Testis (tissue), 3 donors: ENCODE data around the gene BABAM2. TPM values are rescaled to one million over a fixed set of nuclear protein-coding genes. Genes with fewer than 3 reads are reported as not detected.

Experiments used
- DNase-seq: peaks from one replicate; pipeline ENCODE4 v3.0.0-alpha.2; 2019
- H3K27ac ChIP-seq, 2 donors: fragments of 200-600 bp; sonication (generic); one replicate each; pipeline ENCODE4 v1.5.1; 2019
- H3K27me3 ChIP-seq: fragments of 200-600 bp; sonication (generic); one replicate; pipeline ENCODE4 v1.5.1; 2019
- H3K36me3 ChIP-seq: fragments of 200-600 bp; sonication (generic); one replicate; pipeline ENCODE4 v1.5.1; 2017; ENCODE audit warnings: low read depth; ENCODE audit errors: missing control alignments
- H3K4me1 ChIP-seq: fragments of 200-600 bp; sonication (generic); one replicate; pipeline ENCODE4 v1.5.1; 2019
- H3K4me3 ChIP-seq, 2 donors: fragments of 200-600 bp; sonication (generic); one replicate each; pipeline ENCODE4 v1.5.1; 2017 to 2019
- H3K9me3 ChIP-seq: fragments of 200-600 bp; sonication (generic); one replicate; pipeline ENCODE4 v1.5.1; 2017
- POLR2A ChIP-seq: fragments of 450-650 bp; IDR thresholded peaks from one replicate; pipeline ENCODE4 v1.6.1; 2017; ENCODE audit warnings: antibody characterized with exemption, mild to moderate bottlenecking, moderate library complexity
- WGBS, 2 donors: methylation state at CpG; one replicate each; pipeline ENCODE4 v1.1.5; 2018; 5-methylcytosine and 5-hydroxymethylcytosine counted together
- intact Hi-C: fragments of 100-400 bp; cut with DNase I; formaldehyde crosslinking; loops from one replicate; pipeline ENCODE4 v1.15.1; 2023; ENCODE audit warnings: low total_unique reads
- polyA plus RNA-seq: library from polyadenylated mRNA; stranded (reverse); fragments of 350-450 nt; fragmentation: Illumina TruSeq; extraction: RNeasy Lipid Tissue Mini Kit (QIAGEN cat#74804); gene quantifications from one replicate; pipeline ENCODE4 v1.2.3, GENCODE V29; 2014; ENCODE audit warnings: low read depth, low replicate concordance; ENCODE audit not compliant: insufficient read depth
- total RNA-seq, 2 donors: library from RNA; depleted of rRNA; stranded (reverse); fragments of >200 nt; gene quantifications; one replicate each; pipeline ENCODE4 v1.2.3, GENCODE V29; 2016
- TF ChIP-seq, protein P1 (sequence below), 3 experiments: fragments of 450-650 bp in 2 of 3; fragments of 200-600 bp in 1 of 3; sonication (generic) in 1 of 3; IDR thresholded peaks; one replicate each; pipeline ENCODE4 v1.5.1; 2016 to 2019; ENCODE audit warnings: antibody characterized with exemption in 3 of 3, mild to moderate bottlenecking in 2 of 3, moderate library complexity in 1 of 3

Gene BABAM2
- total and polyA plus RNA-seq, 3 donors from 2014 or later: 49.2 to 70.6 (median 59.1) TPM

DNA sequence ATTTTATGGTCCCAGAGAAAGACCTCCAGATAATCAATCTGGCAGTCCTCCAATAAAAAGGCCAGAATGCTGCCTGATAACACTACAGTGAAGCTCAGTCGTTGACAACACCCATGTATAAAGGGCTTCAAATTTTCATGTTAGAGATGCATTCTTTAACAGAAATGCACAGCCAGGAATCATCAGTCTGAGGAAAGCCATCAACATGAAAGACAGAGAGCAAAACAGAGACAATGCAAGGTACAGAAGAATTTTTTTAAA, 13.8 kb downstream of the BABAM2 start:
- 52 to 77% methylated on average over 1 of the region's 1 CpG for WGBS, 2 donors
- H3K4me1 ChIP-seq: peaks cover 7% of the 10 kb centered on the region

DNA sequence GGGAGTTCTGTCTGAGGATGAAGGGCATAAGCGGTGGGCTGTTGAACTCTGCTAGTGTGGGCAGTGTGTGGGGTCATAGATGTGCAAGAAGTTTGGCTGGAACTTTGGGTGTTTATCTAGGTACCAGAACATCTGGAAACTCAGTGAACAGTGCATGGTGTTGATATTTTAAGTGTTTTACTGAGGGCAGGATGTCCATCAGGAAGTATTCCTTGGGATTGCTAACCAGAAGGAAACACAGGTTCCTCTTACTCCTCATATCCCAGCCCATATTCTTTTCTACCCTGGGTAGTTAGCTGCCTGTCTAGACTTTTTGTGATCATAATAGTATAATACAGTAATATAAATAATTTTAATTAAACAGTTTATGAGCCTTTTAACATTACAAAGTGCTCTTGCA, 15.5 kb downstream of the BABAM2 start:
- Histone ChIP-seq H3K27me3 (no peaks in the 10 kb centered on the region), H3K36me3 (no peaks in the 10 kb centered on the region), H3K9me3 (no peaks in the 10 kb centered on the region), H3K27ac (no peak overlapping the region), H3K4me3 (no peak overlapping the region), H3K4me1 (peaks cover 7% of the 10 kb centered on the region)
- no peak for DNase-seq
- WGBS, 2 donors: 64 to 69% methylated on average over 1 of the region's 1 CpG
- intact Hi-C loops: no loop called here
- TF ChIP-seq, protein P1, sequence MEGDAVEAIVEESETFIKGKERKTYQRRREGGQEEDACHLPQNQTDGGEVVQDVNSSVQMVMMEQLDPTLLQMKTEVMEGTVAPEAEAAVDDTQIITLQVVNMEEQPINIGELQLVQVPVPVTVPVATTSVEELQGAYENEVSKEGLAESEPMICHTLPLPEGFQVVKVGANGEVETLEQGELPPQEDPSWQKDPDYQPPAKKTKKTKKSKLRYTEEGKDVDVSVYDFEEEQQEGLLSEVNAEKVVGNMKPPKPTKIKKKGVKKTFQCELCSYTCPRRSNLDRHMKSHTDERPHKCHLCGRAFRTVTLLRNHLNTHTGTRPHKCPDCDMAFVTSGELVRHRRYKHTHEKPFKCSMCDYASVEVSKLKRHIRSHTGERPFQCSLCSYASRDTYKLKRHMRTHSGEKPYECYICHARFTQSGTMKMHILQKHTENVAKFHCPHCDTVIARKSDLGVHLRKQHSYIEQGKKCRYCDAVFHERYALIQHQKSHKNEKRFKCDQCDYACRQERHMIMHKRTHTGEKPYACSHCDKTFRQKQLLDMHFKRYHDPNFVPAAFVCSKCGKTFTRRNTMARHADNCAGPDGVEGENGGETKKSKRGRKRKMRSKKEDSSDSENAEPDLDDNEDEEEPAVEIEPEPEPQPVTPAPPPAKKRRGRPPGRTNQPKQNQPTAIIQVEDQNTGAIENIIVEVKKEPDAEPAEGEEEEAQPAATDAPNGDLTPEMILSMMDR (IDR thresholded peaks at IDR 0.05): no peak
- TF ChIP-seq POLR2A: no peak

More for the DNA sequence above, 13.8 kb downstream of the BABAM2 start:
- no peaks in the 10 kb centered on the region for H3K27me3 ChIP-seq
- H3K36me3 ChIP-seq: no peaks in the 10 kb centered on the region
- no peaks in the 10 kb centered on the region for H3K9me3 ChIP-seq
- intact Hi-C loops: no loop called here
- no peak overlapping the region for H3K27ac ChIP-seq
- no peak overlapping the region for H3K4me3 ChIP-seq
- no peak for DNase-seq
- no peak for TF ChIP-seq POLR2A
- TF ChIP-seq, protein P1 (IDR thresholded peaks at IDR 0.05): no peak

DNA sequence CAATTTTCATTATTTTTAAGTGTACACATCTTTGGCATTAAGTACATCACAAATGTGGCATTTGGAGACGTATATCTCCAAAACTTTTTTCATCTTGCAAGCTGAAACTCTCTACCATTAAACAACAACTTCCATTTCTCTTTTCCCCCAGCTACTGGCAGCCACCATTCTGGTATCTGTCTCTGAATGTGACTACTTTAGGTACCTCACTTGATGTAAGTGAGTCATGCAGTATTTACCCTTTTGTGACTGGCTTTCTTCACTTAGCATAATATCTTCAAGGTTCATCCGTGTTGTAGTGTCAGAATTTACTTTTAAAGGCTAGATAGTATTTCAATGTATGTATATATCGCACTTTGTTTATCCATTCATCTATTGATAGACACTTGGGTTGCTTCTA, 17.0 kb downstream of the BABAM2 start:
- peaks cover 7% of the 10 kb centered on the region for H3K4me1 ChIP-seq
- TF ChIP-seq, protein P1 (IDR thresholded peaks at IDR 0.05): no peak
- TF ChIP-seq POLR2A: no peak
- 59 to 61% methylated on average over 3 of the region's 3 CpGs for WGBS, 2 donors
- no peaks in the 10 kb centered on the region for H3K27me3 ChIP-seq
- no peaks in the 10 kb centered on the region for H3K9me3 ChIP-seq
- no peaks in the 10 kb centered on the region for H3K36me3 ChIP-seq
- DNase-seq: no peak
- no peak overlapping the region for H3K27ac ChIP-seq
- H3K4me3 ChIP-seq: no peak overlapping the region
- intact Hi-C loops: no loop called here

DNA sequence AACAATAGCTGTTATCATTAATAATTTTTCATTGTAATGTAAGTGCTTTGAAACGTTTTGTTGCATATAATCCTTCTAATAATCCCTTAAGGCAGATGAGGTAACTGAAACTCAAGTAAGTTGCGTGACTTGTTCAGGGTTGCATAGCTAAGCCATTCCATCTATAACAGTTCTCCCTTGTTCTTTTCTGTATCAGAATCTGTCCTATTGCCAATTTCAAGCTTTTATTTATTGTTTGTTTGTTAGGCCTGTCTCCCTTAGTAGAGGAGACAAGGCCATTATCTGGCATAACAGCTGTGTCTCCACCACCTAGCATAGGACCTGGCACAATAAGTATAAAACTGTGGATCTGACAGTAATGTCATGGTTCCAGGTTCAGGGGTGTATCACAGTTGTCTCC, 19.4 kb downstream of the BABAM2 start:
- no peaks in the 10 kb centered on the region for H3K36me3 ChIP-seq
- no peaks in the 10 kb centered on the region for H3K27me3 ChIP-seq
- H3K27ac ChIP-seq: no peak overlapping the region
- intact Hi-C loops: no loop called here
- TF ChIP-seq POLR2A: no peak
- TF ChIP-seq, protein P1 (IDR thresholded peaks at IDR 0.05): no peak
- peaks cover 7% of the 10 kb centered on the region for H3K4me1 ChIP-seq
- H3K9me3 ChIP-seq: no peaks in the 10 kb centered on the region
- WGBS, 2 donors: 64 to 68% methylated on average over 2 of the region's 2 CpGs
- no peak overlapping the region for H3K4me3 ChIP-seq
- no peak for DNase-seq

DNA sequence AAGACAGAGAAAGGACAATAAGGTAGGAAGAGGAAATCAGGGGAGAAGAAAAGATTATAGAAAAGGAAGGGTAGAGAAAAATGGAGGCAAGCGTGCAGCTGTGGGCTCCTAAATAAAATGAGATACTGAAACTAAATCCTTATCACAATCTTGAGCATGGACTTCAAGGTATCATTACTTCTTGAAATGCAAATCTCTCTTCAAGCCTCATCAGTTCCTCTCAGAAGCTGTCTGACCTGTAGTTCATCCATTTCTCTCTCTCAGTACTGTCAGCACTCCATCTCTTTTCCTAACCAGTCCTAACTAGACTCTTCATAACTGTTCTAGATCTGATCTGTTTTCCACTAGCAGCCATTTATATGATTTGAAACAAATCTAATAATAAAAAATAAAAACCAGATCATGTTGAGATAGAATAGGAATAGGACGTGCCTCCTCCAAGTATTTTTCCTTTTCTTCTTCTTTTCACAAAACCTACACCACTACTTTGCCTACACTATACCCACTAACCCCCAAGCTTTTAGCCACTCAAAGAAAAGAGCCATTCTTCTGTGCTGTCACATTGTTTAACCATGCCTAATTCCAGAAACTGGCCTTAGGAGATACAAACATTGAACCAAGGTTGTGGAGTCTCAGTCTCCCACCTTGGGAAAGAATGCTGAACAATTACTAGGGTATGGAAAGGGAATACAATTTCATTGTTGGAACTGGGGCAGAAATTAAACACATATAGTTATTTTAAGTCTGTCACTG, 21.1 kb downstream of the BABAM2 start:
- no peak for DNase-seq
- TF ChIP-seq, protein P1 (IDR thresholded peaks at IDR 0.05): no peak
- no peak for TF ChIP-seq POLR2A
- Histone ChIP-seq H3K36me3 (no peaks in the 10 kb centered on the region), H3K27ac (no peak overlapping the region), H3K27me3 (no peaks in the 10 kb centered on the region), H3K9me3 (no peaks in the 10 kb centered on the region), H3K4me3 (no peak overlapping the region), H3K4me1 (peaks cover 4% of the 10 kb centered on the region)
- 90 to 96% methylated on average over 2 of the region's 2 CpGs for WGBS, 2 donors
- intact Hi-C loops: no loop called here
